OCI-M2 (cell line): ENCODE data around the gene SLC7A9.

Experiments
- DNase-seq: peaks from one replicate; lab custom pipeline; 2025; ENCODE audit not compliant: unreplicated experiment; lab: John Stamatoyannopoulos, UW

SLC7A9 gene

GRCh38 chr19:32869369-32869965, at the start of gene SLC7A9:
SLC7A9 (minus strand) TSS chr19:32869767; CDS start chr19:32868534, 1,233 bp downstream.
- DNase-seq, result no peak

DNA sequence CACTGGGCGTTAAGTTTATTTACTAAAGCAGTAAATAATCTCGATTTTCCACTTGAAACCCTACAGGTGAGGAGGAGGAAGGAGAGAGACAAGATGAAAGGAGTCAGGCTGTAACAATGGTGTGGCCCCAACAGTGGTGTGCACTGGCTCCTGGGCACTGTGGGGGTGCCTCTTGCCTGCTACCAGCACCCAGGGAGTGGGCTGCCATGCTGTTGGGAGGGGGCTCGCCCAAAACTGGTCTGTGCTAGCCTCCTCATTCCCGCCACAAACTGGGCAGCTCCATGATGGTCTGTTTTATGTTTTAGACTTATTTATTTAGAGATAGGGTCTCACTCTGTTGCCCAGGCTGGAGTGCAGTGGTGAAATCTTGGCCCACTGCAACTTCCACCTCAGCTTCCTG, 49.8 kb upstream of the SLC7A9 start:
- no peak for DNase-seq

GRCh38 chr19:32917616-32917996, 48.0 kb upstream of the SLC7A9 start:
- DNase-seq, result no peak

DNA sequence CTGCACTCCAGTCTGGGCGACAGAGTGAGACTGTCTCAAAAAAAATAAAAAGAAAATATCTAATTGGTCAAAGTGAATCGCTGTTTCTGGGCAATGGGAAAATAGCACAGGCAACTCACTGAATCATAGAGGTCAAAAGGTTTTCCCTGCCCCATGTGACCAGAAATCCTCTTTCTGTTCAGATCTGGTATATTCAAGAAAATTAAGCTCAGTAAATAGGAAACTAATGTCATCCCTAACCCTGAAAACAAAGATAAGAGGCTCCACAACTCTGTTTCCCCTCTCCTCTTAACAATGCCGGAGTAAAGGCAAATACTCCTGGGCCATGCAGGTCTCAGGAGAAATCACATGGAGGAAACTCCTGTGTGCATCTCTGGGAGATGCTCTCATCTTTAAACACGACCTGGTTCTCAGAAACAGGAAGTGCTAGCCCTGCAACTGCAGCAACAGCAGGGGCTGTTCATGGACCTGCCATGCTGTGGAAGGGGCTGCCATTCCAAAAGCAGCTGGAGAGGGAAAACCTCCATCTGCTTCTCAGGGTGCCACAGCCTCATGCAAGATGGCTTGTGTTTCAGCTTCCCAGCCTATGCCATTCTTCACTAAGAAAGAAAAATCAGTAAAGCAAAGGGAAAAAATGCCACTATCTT, 47.5 kb upstream of the SLC7A9 start:
- no peak for DNase-seq

DNA sequence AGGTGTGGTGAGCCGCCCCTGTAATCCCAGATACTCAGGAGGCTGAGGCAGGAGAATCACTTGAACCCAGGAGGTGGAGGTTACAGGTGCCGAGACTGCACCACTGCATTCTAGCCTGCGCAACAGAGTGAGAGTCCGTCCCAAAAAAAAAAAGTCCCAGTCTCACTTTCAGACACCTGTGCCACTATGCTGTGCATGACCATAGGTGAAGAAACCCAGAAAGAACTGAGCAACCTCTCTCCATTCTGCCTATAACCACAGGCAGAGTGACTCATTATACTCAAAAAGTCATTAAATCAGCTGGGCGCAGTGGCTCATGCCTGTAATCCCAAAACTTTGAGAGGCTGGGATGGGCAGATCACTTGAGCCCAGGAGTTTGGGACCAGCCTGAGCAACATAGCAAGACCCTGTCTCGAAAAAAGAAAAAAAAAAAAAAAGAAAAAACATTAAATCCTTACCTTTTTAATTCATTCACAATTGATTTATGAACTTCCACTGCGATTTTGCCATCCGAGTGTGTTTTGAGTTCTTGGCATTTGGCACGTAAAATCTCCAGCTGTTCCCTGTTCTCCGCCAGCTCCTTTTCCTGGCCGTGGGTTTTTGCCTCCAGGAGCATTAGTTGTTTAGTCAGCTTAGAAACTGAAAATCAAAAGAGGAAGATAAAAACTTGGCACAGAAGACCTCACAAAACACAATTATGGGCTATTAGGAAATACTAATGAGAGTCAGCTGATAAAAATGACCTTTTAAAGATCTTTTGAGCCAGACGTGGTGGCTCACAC, 45.5 kb upstream of the SLC7A9 start:
- no peak for DNase-seq

GRCh38 chr19:32911467-32911866, 41.9 kb upstream of the SLC7A9 start:
- no peak for DNase-seq

GRCh38 chr19:32910874-32911273, 41.3 kb upstream of the SLC7A9 start:
- no peak for DNase-seq

DNA sequence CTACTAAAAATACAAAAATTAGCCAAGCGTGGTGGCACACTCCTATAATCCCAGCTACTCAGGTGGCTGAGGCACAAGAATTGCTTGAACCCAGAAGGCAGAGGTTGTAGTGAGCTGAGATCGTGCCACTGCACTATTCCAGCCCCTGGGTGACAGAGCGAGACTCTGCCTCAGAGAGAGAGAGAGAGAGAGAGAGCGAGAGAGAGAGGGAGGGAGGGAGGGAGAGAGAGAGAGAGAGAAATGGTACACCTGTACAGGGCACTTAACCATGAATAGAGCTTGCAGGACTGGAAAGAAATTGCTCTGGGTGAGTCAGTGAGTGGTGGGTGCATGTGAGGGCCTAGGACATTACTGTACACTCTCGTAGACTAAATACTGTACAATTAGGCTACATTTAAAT, 40.5 kb upstream of the SLC7A9 start:
- no peak for DNase-seq

DNA sequence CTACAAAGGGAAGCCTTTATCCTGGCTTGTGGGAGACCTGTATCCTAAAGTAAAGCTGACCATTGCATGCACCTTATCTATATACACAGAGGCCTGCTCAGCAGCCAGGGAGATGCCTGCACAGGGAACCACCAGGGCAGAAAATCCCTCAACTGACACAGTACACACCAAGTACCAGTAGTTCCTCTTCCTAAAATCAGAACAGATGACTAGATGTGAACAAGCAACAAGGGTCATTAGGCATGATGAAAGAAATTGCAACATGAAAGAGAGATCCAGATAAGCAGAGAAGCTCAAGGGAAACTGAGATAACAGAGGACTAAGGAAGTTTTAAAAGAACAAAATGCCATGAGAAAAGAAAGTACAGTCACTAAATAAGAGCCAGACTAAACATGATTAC, 39.7 kb upstream of the SLC7A9 start:
- no peak for DNase-seq

GRCh38 chr19:32908641-32909190, 39.1 kb upstream of the SLC7A9 start:
- DNase-seq, result no peak

GRCh38 chr19:32902448-32902847, 32.9 kb upstream of the SLC7A9 start:
- DNase-seq, result no peak

- DNase-seq, result no peak
These were observed 32.1 kb upstream of the SLC7A9 start for GRCh38 chr19:32901504-32902161.

DNA sequence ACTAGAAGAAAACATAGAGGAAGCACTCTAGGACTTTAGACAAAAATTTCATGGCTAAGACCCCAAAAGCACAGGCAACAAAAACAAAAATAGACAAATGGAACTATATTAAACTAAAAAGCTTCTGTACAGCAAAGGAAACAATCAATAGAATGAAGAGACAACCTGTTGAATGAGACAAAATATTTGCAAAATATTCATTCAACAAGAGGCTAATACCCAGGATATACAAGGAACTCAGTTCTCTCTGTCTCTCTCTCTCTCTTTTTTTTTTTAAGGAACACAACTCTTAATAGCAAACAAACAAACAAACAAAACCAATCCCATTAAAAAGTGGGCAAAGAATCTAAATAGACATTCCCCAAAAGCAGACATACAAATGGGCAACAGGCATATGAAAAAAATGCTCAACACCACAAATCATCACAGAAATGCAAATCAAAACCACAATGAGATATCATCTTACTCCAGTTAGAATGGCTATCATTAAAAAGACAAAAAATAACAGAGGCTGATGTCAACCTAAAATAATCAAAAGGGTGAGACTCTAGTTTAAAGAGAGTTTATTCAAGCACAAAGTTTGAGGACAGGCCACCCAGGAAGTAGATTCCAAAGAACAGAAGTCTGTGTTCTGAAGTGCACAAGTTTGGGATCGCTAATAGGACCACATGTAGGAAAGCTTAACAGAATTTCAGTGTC, 27.1 kb upstream of the SLC7A9 start:
- DNase-seq, result no peak

GRCh38 chr19:32895384-32895783, 25.8 kb upstream of the SLC7A9 start:
- DNase-seq, result no peak

DNA sequence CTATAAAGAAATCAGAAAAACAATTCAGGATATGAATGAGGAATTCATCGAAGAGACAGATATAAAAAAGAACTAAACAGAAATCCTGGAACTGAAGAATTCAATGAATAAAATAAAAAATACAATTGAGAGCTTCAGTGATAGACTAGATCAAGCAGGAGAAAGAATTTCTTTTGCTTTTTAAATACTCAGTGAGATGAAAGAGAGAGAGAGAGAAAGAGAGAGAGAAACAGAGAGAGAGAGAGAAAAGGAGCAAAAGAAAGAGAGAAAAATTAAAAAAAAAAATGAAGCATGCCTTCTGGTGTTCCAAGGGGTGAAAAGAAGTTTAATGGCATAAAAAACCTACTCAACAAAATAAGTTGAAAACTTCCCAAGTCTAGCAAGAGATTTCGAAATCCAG, 22.0 kb upstream of the SLC7A9 start:
- DNase-seq, result no peak

DNA sequence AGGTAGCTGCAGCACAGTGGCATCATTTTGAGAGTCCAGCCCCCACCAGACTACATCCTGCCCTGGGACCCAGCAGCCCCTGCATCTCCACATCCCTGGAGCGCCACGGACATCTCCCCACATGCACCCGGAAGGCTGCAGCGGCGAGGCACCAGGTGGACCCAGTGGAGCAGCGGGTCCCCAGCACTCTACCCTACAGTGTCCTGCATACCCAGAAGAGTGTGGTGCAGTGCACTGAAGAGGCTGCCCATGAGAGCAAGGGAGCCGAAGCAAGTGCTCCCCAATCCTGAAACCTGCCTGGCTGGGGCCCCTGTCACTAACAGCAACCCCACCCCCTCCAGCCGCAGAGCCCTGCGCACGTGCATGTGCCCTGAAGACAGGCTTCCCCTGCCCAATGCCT, 21.3 kb upstream of the SLC7A9 start:
- DNase-seq, result no peak

GRCh38 chr19:32890326-32890725, 20.8 kb upstream of the SLC7A9 start:
- no peak for DNase-seq

DNA sequence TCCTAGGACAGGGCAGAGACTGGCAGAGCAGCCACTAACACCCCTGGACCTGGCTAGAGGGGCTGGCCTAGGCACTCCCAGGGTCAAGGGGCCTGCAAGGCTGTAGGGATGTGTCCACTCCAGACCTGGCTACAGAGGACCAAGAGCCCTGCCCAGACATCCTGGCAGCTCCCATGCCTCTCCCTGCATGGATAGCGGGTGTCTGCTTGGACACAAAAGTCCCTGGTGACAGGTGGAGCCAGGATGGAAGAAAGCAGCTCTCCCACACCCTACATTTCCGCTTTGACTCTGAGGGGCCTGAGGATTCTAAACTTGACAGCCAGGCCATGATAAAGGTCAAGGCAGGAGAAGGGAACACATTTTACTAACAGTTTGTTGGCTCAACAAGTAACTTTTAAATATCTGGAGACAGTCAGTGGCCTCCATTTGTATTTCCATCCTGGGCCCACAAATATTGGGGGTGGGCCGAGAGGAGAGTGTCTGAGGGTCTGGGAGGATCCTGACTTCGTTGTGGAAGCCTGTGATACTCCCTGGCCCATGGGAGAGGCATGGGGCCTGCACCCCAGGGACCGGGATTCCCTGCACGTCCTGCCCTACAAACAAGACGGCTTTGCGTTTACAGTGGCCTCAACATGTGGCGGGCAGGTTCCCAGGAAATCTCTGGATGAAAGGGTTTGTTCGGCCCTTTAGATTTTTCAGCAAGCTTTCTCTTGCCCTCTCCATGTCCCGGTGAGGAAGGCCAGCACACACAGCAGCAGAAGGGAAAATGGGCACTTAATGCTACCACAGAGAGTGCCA, 19.8 kb upstream of the SLC7A9 start:
- DNase-seq, result no peak

DNA sequence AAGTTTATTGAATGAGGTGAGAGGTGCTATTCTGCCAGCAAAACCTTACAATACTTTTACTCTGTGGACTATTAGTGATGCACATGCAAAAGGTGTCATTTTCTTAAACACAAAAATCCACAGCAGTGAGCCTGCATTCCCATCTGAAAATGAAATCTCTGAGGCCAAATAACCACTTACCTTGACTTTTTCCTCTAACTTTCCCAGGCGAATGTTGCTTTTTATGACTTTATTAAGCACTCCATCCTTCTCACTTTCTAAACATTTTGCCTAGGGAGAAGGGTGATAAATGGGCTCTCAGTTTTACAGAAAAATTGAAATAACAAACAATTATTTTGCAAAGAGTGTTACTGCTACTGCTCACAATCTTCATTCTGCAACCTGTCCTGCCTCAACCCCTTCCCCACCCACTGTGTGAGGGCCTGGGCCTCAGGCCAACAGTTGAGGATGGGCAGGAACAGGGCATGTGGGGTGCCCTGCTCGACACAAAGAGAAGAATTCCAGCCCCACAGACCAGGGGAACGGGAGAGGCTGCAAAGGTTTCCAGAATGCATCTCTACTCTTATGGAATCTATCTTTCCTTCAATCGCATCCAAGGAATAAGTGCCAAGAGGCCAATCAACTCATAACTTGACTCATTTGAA, 18.1 kb upstream of the SLC7A9 start:
- no peak for DNase-seq

- no peak for DNase-seq
These were observed 16.7 kb upstream of the SLC7A9 start for GRCh38 chr19:32886241-32886640.
